ENCODE measurements around the gene AGMO. TPM values are rescaled to one million over a fixed set of nuclear protein-coding genes. Genes with fewer than 3 reads are reported as not detected.
"Not testable (repeated sequence)": the region's sequence is repeated elsewhere in the genome, so short reads cannot be mapped to it uniquely, and the experiment has no call there.

The AGMO gene
- total and polyA plus RNA-seq, 4 donors = 21.6 to 46.6 (median 31.6) TPM

GRCh38 chr7:15524077-15524476 lies 37.7 kb downstream of the AGMO start:
- Histone ChIP-seq H3K4me3 (ENCODE audit: low read depth in 1 of 3, low read length in 3 of 3) (no peak overlapping the region), H3K27me3 (ENCODE audit: control insufficient read depth in 4 of 4, insufficient read depth in 4 of 4, low read length in 3 of 4) (no peaks in the 10 kb centered on the region), H3K36me3 (ENCODE audit: control insufficient read depth in 4 of 4, insufficient read depth in 3 of 4, low read depth in 1 of 4, low read length in 3 of 4) (peaks cover 0 to 5% (median 0%) of the 10 kb centered on the region in 4 donors), H3K9me3 (ENCODE audit: control insufficient read depth in 4 of 4, low read length in 3 of 4) (peaks cover 0 to 1% (median 0%) of the 10 kb centered on the region in 4 donors), H3K4me1 (ENCODE audit: control insufficient read depth in 4 of 4, insufficient read depth in 4 of 4, low read length in 3 of 4) (no peaks in the 10 kb centered on the region), H3K27ac (ENCODE audit: low read depth in 1 of 2, low read length in 2 of 2) (no peak overlapping the region), H3K9ac (ENCODE audit: low read depth in 1 of 2, low read length in 2 of 2) (no peak overlapping the region)
- 91% methylated on average over 1 of the region's 1 CpG for WGBS
- TF ChIP-seq SP1 (IDR thresholded peaks at IDR 0.05) = no peak
- TF ChIP-seq GABPA (IDR thresholded peaks at IDR 0.05 in 1 of 2, conservative IDR thresholded peaks at IDR 0.05 in 1 of 2) = no peak
- TF ChIP-seq HNF4G (IDR thresholded peaks at IDR 0.05) = no peak
- no peak for TF ChIP-seq FOXA1 (IDR thresholded peaks at IDR 0.05)
- TF ChIP-seq CTCF (IDR thresholded peaks at IDR 0.05; ENCODE audit: low read depth, low read length, missing input control) = no peak
- no peak for TF ChIP-seq ZBTB33 (IDR thresholded peaks at IDR 0.05)
- TF ChIP-seq NR2F2 (IDR thresholded peaks at IDR 0.05) = no peak
- TF ChIP-seq JUND (IDR thresholded peaks at IDR 0.05) = no peak
- TF ChIP-seq REST (IDR thresholded peaks at IDR 0.05) = no peak
- no peak for TF ChIP-seq EGR1 (IDR thresholded peaks at IDR 0.05; ENCODE audit: low read depth in 2 of 2)
- no peak for TF ChIP-seq RXRA (IDR thresholded peaks at IDR 0.05)
- no peak for DNase-seq (ENCODE audit: low spot score)

- not testable (repeated sequence) for H3K27ac ChIP-seq (ENCODE audit: low read depth in 1 of 2, low read length in 2 of 2); H3K9me3 ChIP-seq (ENCODE audit: control insufficient read depth in 4 of 4, low read length in 3 of 4); H3K4me1 ChIP-seq (ENCODE audit: control insufficient read depth in 4 of 4, insufficient read depth in 4 of 4, low read length in 3 of 4); H3K9ac ChIP-seq (ENCODE audit: low read depth in 1 of 2, low read length in 2 of 2); H3K4me3 ChIP-seq (ENCODE audit: low read depth in 1 of 3, low read length in 3 of 3); H3K27me3 ChIP-seq (ENCODE audit: control insufficient read depth in 4 of 4, insufficient read depth in 4 of 4, low read length in 3 of 4); DNase-seq (ENCODE audit: low spot score); H3K36me3 ChIP-seq (ENCODE audit: control insufficient read depth in 4 of 4, insufficient read depth in 3 of 4, low read depth in 1 of 4, low read length in 3 of 4)
- 91% methylated on average over 7 of the region's 7 CpGs for WGBS
Observed at GRCh38 chr7:15517865-15518264, 44.0 kb downstream of the AGMO start.

- 64% methylated on average over 4 of the region's 4 CpGs for WGBS
- Histone ChIP-seq H3K9me3 (ENCODE audit: control insufficient read depth in 4 of 4, low read length in 3 of 4) (no peaks in the 10 kb centered on the region), H3K4me3 (ENCODE audit: low read depth in 1 of 3, low read length in 3 of 3) (no peak overlapping the region), H3K9ac (ENCODE audit: low read depth in 1 of 2, low read length in 2 of 2) (no peak overlapping the region), H3K36me3 (ENCODE audit: control insufficient read depth in 4 of 4, insufficient read depth in 3 of 4, low read depth in 1 of 4, low read length in 3 of 4) (no peaks in the 10 kb centered on the region), H3K4me1 (ENCODE audit: control insufficient read depth in 4 of 4, insufficient read depth in 4 of 4, low read length in 3 of 4) (no peaks in the 10 kb centered on the region), H3K27me3 (ENCODE audit: control insufficient read depth in 4 of 4, insufficient read depth in 4 of 4, low read length in 3 of 4) (no peaks in the 10 kb centered on the region), H3K27ac (ENCODE audit: low read depth in 1 of 2, low read length in 2 of 2) (no peak overlapping the region)
- no peak for DNase-seq (ENCODE audit: low spot score)
- TF ChIP-seq FOXA2 (IDR thresholded peaks at IDR 0.05) (no peak), YY1 (IDR thresholded peaks at IDR 0.05) (no peak), MAX (IDR thresholded peaks at IDR 0.05) (no peak), HNF4G (IDR thresholded peaks at IDR 0.05) (no peak)
Observed at GRCh38 chr7:15515252-15515651, 46.6 kb downstream of the AGMO start.

Data from liver (tissue), 9 donors.